Measurements from ENCODE around the gene TMEM87B. TPM values are rescaled to one million over a fixed set of nuclear protein-coding genes. Genes with fewer than 3 reads are reported as not detected.

TMEM87B gene
- polyA plus RNA-seq, 4 donors = 17.3 to 43.3 (median 26.1) TPM

DNA sequence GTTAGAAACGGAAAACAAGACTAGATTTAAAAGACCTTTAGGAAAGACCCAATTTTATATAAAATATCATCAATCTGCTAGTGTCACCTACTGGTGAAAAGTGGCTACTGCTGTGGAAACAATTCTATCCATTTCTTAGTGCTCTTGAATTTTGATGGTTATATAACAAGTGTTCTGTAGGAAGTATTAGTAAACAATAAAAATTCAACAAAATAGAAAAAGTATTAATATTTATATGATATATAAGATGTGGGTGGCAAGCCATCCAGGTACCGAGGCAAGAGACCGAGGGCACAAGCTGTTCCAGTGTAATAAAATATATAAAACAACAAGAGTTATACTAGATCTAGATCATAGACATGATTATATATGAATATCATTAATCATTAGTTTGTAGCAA, 6.2 kb upstream of the TMEM87B start:
- H3K4me3 ChIP-seq (ENCODE audit: low read depth in 1 of 3, low read length in 3 of 3) = no peak overlapping the region
- peaks cover 0 to 23% (median 2%) of the 10 kb centered on the region in 3 donors for H3K4me1 ChIP-seq (ENCODE audit: control insufficient read depth in 3 of 3, insufficient read depth in 2 of 3, low read depth in 1 of 3, low read length in 2 of 3)
- no peaks in the 10 kb centered on the region for H3K27me3 ChIP-seq (ENCODE audit: control insufficient read depth in 3 of 3, insufficient read depth in 3 of 3, low read length in 3 of 3)
- 6 to 27% (median 6%) methylated on average over 3 of the region's 3 CpGs for WGBS, 3 donors
- FAIRE-seq (peak; percentile 85), DNase-seq (peak; percentile 67 to 75)
- no peak overlapping the region for H3K27ac ChIP-seq (ENCODE audit: low read depth in 1 of 3, low read length in 2 of 3)
- H3K36me3 ChIP-seq (ENCODE audit: control insufficient read depth in 3 of 3, insufficient read depth in 2 of 3, low read depth in 1 of 3, low read length in 3 of 3) = no peaks in the 10 kb centered on the region
- peaks cover 0 to 7% of the 10 kb centered on the region in 2 donors for H3K9me3 ChIP-seq (ENCODE audit: control insufficient read depth in 2 of 2, insufficient read depth in 1 of 2, low read depth in 1 of 2, low read length in 1 of 2)

DNA sequence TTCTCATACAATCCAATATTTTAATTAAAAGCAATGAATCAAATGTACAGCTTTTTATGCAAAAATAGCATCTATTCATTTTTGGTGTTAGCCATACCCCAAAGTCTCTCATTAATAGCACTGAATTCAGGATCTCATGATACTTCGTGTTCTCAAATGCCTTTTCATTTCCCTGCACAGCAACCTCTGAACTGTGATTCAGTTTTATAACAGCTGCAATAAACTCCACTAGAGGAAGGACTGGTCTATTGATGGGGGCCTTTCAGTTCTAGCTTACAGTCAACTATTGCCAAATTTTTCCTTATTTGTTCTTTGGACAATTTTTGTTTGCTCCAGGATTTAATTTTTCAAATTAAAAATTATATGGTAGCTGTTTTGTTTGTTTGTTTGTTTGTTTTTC, 4.8 kb upstream of the TMEM87B start:
- Histone ChIP-seq H3K4me1 (ENCODE audit: control insufficient read depth in 3 of 3, insufficient read depth in 2 of 3, low read depth in 1 of 3, low read length in 2 of 3) (peaks cover 0 to 24% (median 2%) of the 10 kb centered on the region in 3 donors), H3K4me3 (ENCODE audit: low read depth in 1 of 3, low read length in 3 of 3) (no peak overlapping the region), H3K9me3 (ENCODE audit: control insufficient read depth in 2 of 2, insufficient read depth in 1 of 2, low read depth in 1 of 2, low read length in 1 of 2) (no peaks in the 10 kb centered on the region), H3K36me3 (ENCODE audit: control insufficient read depth in 3 of 3, insufficient read depth in 2 of 3, low read depth in 1 of 3, low read length in 3 of 3) (no peaks in the 10 kb centered on the region), H3K27me3 (ENCODE audit: control insufficient read depth in 3 of 3, insufficient read depth in 3 of 3, low read length in 3 of 3) (no peaks in the 10 kb centered on the region), H3K27ac (ENCODE audit: low read depth in 1 of 3, low read length in 2 of 3) (peak overlapping the region in 1 of 3 donors; percentile 24)
- WGBS, 3 donors = 27 to 68% (median 51%) methylated on average over 1 of the region's 1 CpG
- DNase-seq = peak; percentile 78 to 88
- no peak for FAIRE-seq

DNA sequence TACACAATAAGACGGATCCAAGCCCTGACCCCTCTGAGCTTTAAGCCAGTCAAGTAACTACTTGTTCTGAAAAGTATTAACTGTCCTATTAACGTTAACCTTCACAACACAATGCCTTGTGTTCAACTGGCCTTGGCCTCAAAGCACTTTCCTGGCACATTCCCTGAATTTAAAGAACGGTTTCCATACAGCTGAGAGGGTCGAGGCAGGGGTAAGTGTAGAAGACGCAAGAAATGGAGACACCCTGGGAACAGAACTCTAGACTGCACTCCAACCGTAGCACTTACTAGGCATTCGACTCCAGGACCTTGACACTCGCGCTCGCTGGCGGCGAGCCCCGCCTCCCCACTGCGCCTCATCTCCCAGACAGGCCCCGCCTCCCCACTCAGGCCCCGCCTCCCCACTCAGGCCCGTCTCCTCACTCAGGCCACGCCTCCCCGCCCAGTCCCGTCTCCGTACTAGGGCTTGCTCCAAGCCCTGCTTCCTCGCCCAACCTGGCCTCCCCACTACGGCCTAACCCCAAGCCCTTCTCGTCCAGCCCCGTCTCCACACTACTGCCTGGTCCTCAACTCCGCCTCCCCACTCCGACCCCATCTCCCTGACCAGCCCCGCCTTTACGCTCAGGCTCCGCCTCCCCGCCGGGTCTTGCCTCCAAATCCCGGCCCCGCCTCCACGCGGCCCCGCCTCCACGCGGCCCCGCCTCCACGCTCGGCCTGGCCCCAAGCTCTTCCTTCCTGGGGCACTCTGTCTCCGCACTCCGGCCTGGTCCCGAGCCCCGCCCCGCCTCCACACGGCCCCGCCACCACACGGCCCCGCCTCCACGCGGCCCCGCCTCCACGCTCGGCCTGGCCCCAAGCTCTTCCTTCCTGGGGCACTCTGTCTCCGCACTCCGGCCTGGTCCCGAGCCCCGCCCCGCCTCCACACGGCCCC, 887 bp upstream of the TMEM87B start:
- DNase-seq = peak; percentile 96 to 99
- peak overlapping the region; percentile 87 to 98 (median 97) for H3K27ac ChIP-seq (ENCODE audit: low read depth in 1 of 3, low read length in 2 of 3)
- no peaks in the 10 kb centered on the region for H3K27me3 ChIP-seq (ENCODE audit: control insufficient read depth in 3 of 3, insufficient read depth in 3 of 3, low read length in 3 of 3)
- no peak for FAIRE-seq
- H3K36me3 ChIP-seq (ENCODE audit: control insufficient read depth in 3 of 3, insufficient read depth in 2 of 3, low read depth in 1 of 3, low read length in 3 of 3) = peaks cover 0 to 4% (median 0%) of the 10 kb centered on the region in 3 donors
- no peaks in the 10 kb centered on the region for H3K9me3 ChIP-seq (ENCODE audit: control insufficient read depth in 2 of 2, insufficient read depth in 1 of 2, low read depth in 1 of 2, low read length in 1 of 2)
- peaks cover 7 to 26% (median 9%) of the 10 kb centered on the region in 3 donors for H3K4me1 ChIP-seq (ENCODE audit: control insufficient read depth in 3 of 3, insufficient read depth in 2 of 3, low read depth in 1 of 3, low read length in 2 of 3)
- 1 to 2% (median 1%) methylated on average over 37 to 62 of the region's 62 CpGs for WGBS, 3 donors
- H3K4me3 ChIP-seq (ENCODE audit: low read depth in 1 of 3, low read length in 3 of 3) = peak overlapping the region in 2 of 3 donors; percentile 22 to 64

DNA sequence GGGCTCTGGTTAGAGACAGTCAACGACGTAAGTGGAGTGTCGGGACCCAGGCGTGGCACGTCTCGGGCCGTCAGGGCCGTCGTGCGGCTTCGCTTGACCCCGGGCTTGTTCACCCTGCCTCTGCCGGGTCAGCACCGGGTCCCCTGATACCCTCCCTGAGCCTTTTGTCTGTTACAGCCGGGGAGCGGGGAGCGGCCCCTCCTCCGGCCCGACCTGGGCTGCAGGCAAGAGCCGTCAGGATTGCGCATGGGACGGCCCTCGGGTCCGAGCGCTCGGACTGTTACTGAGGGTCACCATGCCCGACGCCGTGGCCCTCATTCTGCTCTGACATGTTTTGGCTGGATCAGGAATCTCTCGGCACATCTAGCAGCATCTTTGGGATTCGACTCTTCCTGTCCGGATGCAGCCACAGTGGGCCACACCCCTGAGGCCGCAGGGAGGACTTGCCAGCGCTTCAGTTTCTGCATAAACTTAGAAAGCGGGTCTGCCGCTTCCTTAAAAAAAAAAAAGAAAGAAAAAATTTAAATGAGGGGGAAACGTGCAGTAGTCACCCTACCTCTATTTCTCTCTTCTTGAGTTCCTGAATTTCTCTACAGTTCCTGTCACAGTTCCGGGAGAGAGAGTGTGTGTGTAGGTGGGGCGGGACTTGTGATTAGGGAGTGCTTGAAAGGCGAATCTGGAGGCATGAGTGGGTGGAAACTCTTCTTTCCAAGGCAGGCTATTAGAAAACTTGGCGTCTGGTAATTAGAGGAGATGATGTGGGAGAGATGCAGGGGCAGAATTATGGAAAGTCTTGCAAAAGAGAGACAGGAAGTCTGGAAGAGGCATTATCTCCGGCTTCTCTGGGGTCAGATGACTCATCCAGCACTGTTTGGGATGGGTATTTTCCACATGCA, 909 bp downstream of the TMEM87B start:
- H3K27me3 ChIP-seq (ENCODE audit: control insufficient read depth in 3 of 3, insufficient read depth in 3 of 3, low read length in 3 of 3) = no peaks in the 10 kb centered on the region
- no peaks in the 10 kb centered on the region for H3K9me3 ChIP-seq (ENCODE audit: control insufficient read depth in 2 of 2, insufficient read depth in 1 of 2, low read depth in 1 of 2, low read length in 1 of 2)
- peak; percentile 83 to 84 for DNase-seq
- H3K36me3 ChIP-seq (ENCODE audit: control insufficient read depth in 3 of 3, insufficient read depth in 2 of 3, low read depth in 1 of 3, low read length in 3 of 3) = peaks cover 0 to 7% (median 2%) of the 10 kb centered on the region in 3 donors
- WGBS, 3 donors = 0 to 1% (median 0%) methylated on average over 38 to 42 of the region's 42 CpGs
- FAIRE-seq = no peak
- H3K27ac ChIP-seq (ENCODE audit: low read depth in 1 of 3, low read length in 2 of 3) = peak overlapping the region; percentile 85 to 98 (median 97)
- H3K4me3 ChIP-seq (ENCODE audit: low read depth in 1 of 3, low read length in 3 of 3) = peak overlapping the region; percentile 71 to 89 (median 80)
- H3K4me1 ChIP-seq (ENCODE audit: control insufficient read depth in 3 of 3, insufficient read depth in 2 of 3, low read depth in 1 of 3, low read length in 2 of 3) = peaks cover 9 to 25% (median 11%) of the 10 kb centered on the region in 3 donors

DNA sequence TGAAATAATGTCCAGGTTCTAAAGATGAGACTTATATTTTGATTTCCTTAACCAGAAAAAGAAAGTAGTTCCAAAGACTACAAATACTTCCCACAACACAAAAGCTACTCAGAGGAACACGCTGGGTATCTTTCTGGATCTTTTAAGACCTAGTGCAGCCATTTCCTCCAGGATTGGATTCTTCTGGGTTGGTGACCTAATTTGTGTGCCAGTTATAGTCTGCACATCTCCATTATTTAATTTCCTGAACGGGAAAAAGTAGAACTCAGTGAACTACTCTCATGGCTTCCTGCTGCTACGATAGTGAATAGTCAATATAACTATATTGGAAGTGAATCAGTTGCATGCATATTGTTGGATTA, 1.5 kb downstream of the TMEM87B start:
- H3K36me3 ChIP-seq (ENCODE audit: control insufficient read depth in 3 of 3, insufficient read depth in 2 of 3, low read depth in 1 of 3, low read length in 3 of 3) = peaks cover 0 to 7% (median 2%) of the 10 kb centered on the region in 3 donors
- H3K9me3 ChIP-seq (ENCODE audit: control insufficient read depth in 2 of 2, insufficient read depth in 1 of 2, low read depth in 1 of 2, low read length in 1 of 2) = no peaks in the 10 kb centered on the region
- FAIRE-seq (no peak), DNase-seq (no peak)
- H3K4me3 ChIP-seq (ENCODE audit: low read depth in 1 of 3, low read length in 3 of 3) = peak overlapping the region; percentile 71 to 89 (median 80)
- peak overlapping the region; percentile 85 to 98 (median 97) for H3K27ac ChIP-seq (ENCODE audit: low read depth in 1 of 3, low read length in 2 of 3)
- H3K27me3 ChIP-seq (ENCODE audit: control insufficient read depth in 3 of 3, insufficient read depth in 3 of 3, low read length in 3 of 3) = no peaks in the 10 kb centered on the region
- H3K4me1 ChIP-seq (ENCODE audit: control insufficient read depth in 3 of 3, insufficient read depth in 2 of 3, low read depth in 1 of 3, low read length in 2 of 3) = peaks cover 11 to 29% (median 13%) of the 10 kb centered on the region in 3 donors
- WGBS, 3 donors = 12 to 31% (median 16%) methylated on average over 3 of the region's 3 CpGs

DNA sequence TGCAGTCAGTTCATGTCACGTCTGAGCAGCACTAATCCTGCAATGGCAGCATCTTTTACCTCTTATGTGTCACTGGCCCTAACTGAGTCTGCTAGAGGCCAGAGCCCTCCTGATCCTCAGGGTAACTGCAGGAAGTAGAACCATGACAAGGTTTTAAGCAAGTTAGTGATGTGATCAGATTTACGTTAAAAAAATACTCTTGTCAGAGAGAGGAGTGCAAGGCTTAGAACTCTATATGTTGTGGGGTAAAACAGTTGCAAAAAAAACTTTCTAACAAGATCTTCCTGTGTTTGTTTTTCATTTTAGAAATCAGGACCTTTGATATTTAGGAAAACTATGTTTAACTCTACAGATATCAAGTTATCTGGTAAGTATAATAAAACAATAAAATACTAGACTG, 4.6 kb downstream of the TMEM87B start:
- H3K27me3 ChIP-seq (ENCODE audit: control insufficient read depth in 3 of 3, insufficient read depth in 3 of 3, low read length in 3 of 3) = no peaks in the 10 kb centered on the region
- peak overlapping the region in 2 of 3 donors; percentile 56 to 68 for H3K27ac ChIP-seq (ENCODE audit: low read depth in 1 of 3, low read length in 2 of 3)
- H3K9me3 ChIP-seq (ENCODE audit: control insufficient read depth in 2 of 2, insufficient read depth in 1 of 2, low read depth in 1 of 2, low read length in 1 of 2) = peaks cover 0 to 5% of the 10 kb centered on the region in 2 donors
- FAIRE-seq = no peak
- H3K4me1 ChIP-seq (ENCODE audit: control insufficient read depth in 3 of 3, insufficient read depth in 2 of 3, low read depth in 1 of 3, low read length in 2 of 3) = peaks cover 12 to 21% (median 15%) of the 10 kb centered on the region in 3 donors
- H3K4me3 ChIP-seq (ENCODE audit: low read depth in 1 of 3, low read length in 3 of 3) = no peak overlapping the region
- WGBS, 3 donors = 10 to 59% (median 42%) methylated on average over 2 of the region's 2 CpGs
- H3K36me3 ChIP-seq (ENCODE audit: control insufficient read depth in 3 of 3, insufficient read depth in 2 of 3, low read depth in 1 of 3, low read length in 3 of 3) = peaks cover 0 to 15% (median 11%) of the 10 kb centered on the region in 3 donors
- DNase-seq = peak; percentile 28 to 54

DNA sequence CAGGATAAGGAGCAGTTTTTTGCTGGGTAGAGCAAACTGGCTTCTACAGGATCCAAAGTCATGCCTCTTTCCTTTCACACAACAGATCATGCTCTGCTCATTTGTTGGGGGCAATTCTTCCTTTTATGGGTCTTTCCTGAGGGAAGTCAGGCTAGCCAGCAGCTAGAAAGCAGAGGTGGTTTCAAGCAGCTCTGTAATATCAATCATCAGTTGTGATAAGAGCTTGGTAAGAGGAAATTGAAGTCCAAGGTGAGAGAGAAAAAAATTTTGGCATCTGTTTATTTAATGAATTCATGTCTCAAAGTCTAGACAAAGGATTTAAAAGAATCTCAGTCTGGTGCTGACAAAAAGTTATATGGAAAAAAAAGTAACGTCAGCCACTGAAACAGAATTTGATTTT, 6.2 kb downstream of the TMEM87B start:
- H3K9me3 ChIP-seq (ENCODE audit: control insufficient read depth in 2 of 2, insufficient read depth in 1 of 2, low read depth in 1 of 2, low read length in 1 of 2) = peaks cover 0 to 5% of the 10 kb centered on the region in 2 donors
- H3K27ac ChIP-seq (ENCODE audit: low read depth in 1 of 3, low read length in 2 of 3) = no peak overlapping the region
- peaks cover 0 to 22% (median 15%) of the 10 kb centered on the region in 3 donors for H3K36me3 ChIP-seq (ENCODE audit: control insufficient read depth in 3 of 3, insufficient read depth in 2 of 3, low read depth in 1 of 3, low read length in 3 of 3)
- no peak for FAIRE-seq
- H3K27me3 ChIP-seq (ENCODE audit: control insufficient read depth in 3 of 3, insufficient read depth in 3 of 3, low read length in 3 of 3) = no peaks in the 10 kb centered on the region
- H3K4me1 ChIP-seq (ENCODE audit: control insufficient read depth in 3 of 3, insufficient read depth in 2 of 3, low read depth in 1 of 3, low read length in 2 of 3) = peaks cover 12 to 21% (median 15%) of the 10 kb centered on the region in 3 donors
- DNase-seq = peak in 1 of 2 donors; percentile 60
- no peak overlapping the region for H3K4me3 ChIP-seq (ENCODE audit: low read depth in 1 of 3, low read length in 3 of 3)
- WGBS, 3 donors = 12 to 67% (median 35%) methylated on average over 1 of the region's 1 CpG

DNA sequence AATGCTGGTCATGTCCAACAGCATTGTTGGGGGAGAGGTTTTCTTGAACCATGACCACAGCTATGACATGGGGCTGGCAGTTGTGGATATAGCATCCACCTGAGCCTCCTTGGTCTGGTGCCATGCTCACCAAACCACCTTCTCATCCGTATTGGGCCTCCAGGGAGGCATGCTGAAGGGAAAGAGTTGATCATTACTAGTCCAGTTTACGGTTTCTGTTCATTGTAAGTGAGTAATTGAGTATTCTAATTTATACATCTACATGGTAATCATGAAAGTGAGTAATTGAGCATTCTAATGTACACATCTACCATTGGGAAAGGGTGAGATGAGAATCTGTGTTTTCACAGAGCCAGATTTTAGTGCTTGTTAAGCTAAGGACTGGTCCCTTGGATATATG, 6.8 kb downstream of the TMEM87B start:
- H3K27ac ChIP-seq (ENCODE audit: low read depth in 1 of 3, low read length in 2 of 3) = no peak overlapping the region
- no peak for DNase-seq
- peaks cover 12 to 16% (median 15%) of the 10 kb centered on the region in 3 donors for H3K4me1 ChIP-seq (ENCODE audit: control insufficient read depth in 3 of 3, insufficient read depth in 2 of 3, low read depth in 1 of 3, low read length in 2 of 3)
- peaks cover 0 to 5% of the 10 kb centered on the region in 2 donors for H3K9me3 ChIP-seq (ENCODE audit: control insufficient read depth in 2 of 2, insufficient read depth in 1 of 2, low read depth in 1 of 2, low read length in 1 of 2)
- no peak for FAIRE-seq
- 68 to 89% (median 78%) methylated on average over 2 of the region's 2 CpGs for WGBS, 3 donors
- peaks cover 0 to 22% (median 16%) of the 10 kb centered on the region in 3 donors for H3K36me3 ChIP-seq (ENCODE audit: control insufficient read depth in 3 of 3, insufficient read depth in 2 of 3, low read depth in 1 of 3, low read length in 3 of 3)
- no peaks in the 10 kb centered on the region for H3K27me3 ChIP-seq (ENCODE audit: control insufficient read depth in 3 of 3, insufficient read depth in 3 of 3, low read length in 3 of 3)
- H3K4me3 ChIP-seq (ENCODE audit: low read depth in 1 of 3, low read length in 3 of 3) = no peak overlapping the region

All from small intestine (tissue), 7 donors.